Mesothelial cell of epicardium (in vitro differentiated cells): Measurements from ENCODE around the gene GUCD1. TPM values are rescaled to one million over a fixed set of nuclear protein-coding genes. Genes with fewer than 3 reads are reported as not detected.

ENCODE experiments used
- DNase-seq, 2 experiments: peaks; one replicate each; pipeline ENCODE4 v3.0.0; 2021; ENCODE audit warnings: low spot score in 2 of 2; ENCODE audit not compliant: unreplicated experiment in 2 of 2
- H3K27ac Mint-ChIP-seq: 2 replicates; pipeline ENCODE4 v1.8.0; 2021; ENCODE audit warnings: mixed read lengths
- H3K27me3 Mint-ChIP-seq: 2 replicates; pipeline ENCODE4 v1.8.0; 2021; ENCODE audit warnings: low read depth, mixed read lengths
- H3K36me3 Mint-ChIP-seq: 2 replicates; pipeline ENCODE4 v1.8.0; 2021; ENCODE audit warnings: mixed read lengths
- H3K4me1 Mint-ChIP-seq: 2 replicates; pipeline ENCODE4 v1.8.0; 2021; ENCODE audit warnings: mixed read lengths
- H3K4me3 Mint-ChIP-seq: 2 replicates; pipeline ENCODE4 v1.8.0; 2021; ENCODE audit warnings: mild to moderate bottlenecking, moderate library complexity, mixed read lengths
- H3K9me3 Mint-ChIP-seq: 2 replicates; pipeline ENCODE4 v1.8.0; 2021; ENCODE audit warnings: mixed read lengths
- CTCF ChIP-seq: fragments of 200-600 bp; sonication (generic); IDR thresholded peaks from one replicate; pipeline ENCODE4 v1.5.0; 2021; ENCODE audit warnings: antibody characterized with exemption; ENCODE audit not compliant: unreplicated experiment
- total RNA-seq: library from RNA; stranded (reverse); gene quantifications from 3 replicates; pipeline ENCODE4 v1.2.1, GENCODE V29; 2021

The GUCD1 gene
- total RNA-seq, 1 donor from 2014 or later: 79.4 TPM

GRCh38 chr22:24550028-24550901 lies 4.7 kb downstream of the GUCD1 start:
- H3K4me1 Mint-ChIP-seq: peaks cover 17% of the 10 kb centered on the region
- H3K9me3 Mint-ChIP-seq: no peaks in the 10 kb centered on the region
- no peak overlapping the region for H3K27ac Mint-ChIP-seq
- H3K4me3 Mint-ChIP-seq: no peak overlapping the region
- TF ChIP-seq CTCF: no peak
- peaks cover 16% of the 10 kb centered on the region for H3K36me3 Mint-ChIP-seq
- no peak for DNase-seq
- no peaks in the 10 kb centered on the region for H3K27me3 Mint-ChIP-seq

- Mint-ChIP-seq H3K4me1 (peaks cover 9% of the 10 kb centered on the region), H3K36me3 (peaks cover 16% of the 10 kb centered on the region), H3K27me3 (no peaks in the 10 kb centered on the region), H3K4me3 (no peak overlapping the region), H3K9me3 (no peaks in the 10 kb centered on the region), H3K27ac (no peak overlapping the region)
- no peak for DNase-seq
- no peak for TF ChIP-seq CTCF
These were observed 6.1 kb downstream of the GUCD1 start for GRCh38 chr22:24548812-24549211.

GRCh38 chr22:24543679-24544243 lies 11.2 kb downstream of the GUCD1 start:
- Mint-ChIP-seq H3K27ac (no peak overlapping the region), H3K4me3 (no peak overlapping the region), H3K36me3 (peaks cover 23% of the 10 kb centered on the region), H3K9me3 (no peaks in the 10 kb centered on the region), H3K27me3 (no peaks in the 10 kb centered on the region), H3K4me1 (no peaks in the 10 kb centered on the region)
- no peak for TF ChIP-seq CTCF
- no peak for DNase-seq

GRCh38 chr22:24543185-24543601 lies 11.7 kb downstream of the GUCD1 start:
- peaks cover 22% of the 10 kb centered on the region for H3K36me3 Mint-ChIP-seq
- H3K27me3 Mint-ChIP-seq: no peaks in the 10 kb centered on the region
- H3K27ac Mint-ChIP-seq: no peak overlapping the region
- H3K4me3 Mint-ChIP-seq: no peak overlapping the region
- no peaks in the 10 kb centered on the region for H3K9me3 Mint-ChIP-seq
- H3K4me1 Mint-ChIP-seq: no peaks in the 10 kb centered on the region
- DNase-seq: no peak
- TF ChIP-seq CTCF: no peak

GRCh38 chr22:24542641-24543040 lies 12.3 kb downstream of the GUCD1 start:
- no peaks in the 10 kb centered on the region for H3K4me1 Mint-ChIP-seq
- no peak overlapping the region for H3K27ac Mint-ChIP-seq
- H3K36me3 Mint-ChIP-seq: peaks cover 22% of the 10 kb centered on the region
- no peak for DNase-seq
- no peak overlapping the region for H3K4me3 Mint-ChIP-seq
- H3K27me3 Mint-ChIP-seq: no peaks in the 10 kb centered on the region
- TF ChIP-seq CTCF: no peak
- H3K9me3 Mint-ChIP-seq: no peaks in the 10 kb centered on the region
